Measurements from ENCODE around the gene BPIFB3. TPM values are rescaled to one million over a fixed set of nuclear protein-coding genes. Genes with fewer than 3 reads are reported as not detected.

BPIFB3 gene
- total and polyA plus RNA-seq, 11 donors = not detected

DNA sequence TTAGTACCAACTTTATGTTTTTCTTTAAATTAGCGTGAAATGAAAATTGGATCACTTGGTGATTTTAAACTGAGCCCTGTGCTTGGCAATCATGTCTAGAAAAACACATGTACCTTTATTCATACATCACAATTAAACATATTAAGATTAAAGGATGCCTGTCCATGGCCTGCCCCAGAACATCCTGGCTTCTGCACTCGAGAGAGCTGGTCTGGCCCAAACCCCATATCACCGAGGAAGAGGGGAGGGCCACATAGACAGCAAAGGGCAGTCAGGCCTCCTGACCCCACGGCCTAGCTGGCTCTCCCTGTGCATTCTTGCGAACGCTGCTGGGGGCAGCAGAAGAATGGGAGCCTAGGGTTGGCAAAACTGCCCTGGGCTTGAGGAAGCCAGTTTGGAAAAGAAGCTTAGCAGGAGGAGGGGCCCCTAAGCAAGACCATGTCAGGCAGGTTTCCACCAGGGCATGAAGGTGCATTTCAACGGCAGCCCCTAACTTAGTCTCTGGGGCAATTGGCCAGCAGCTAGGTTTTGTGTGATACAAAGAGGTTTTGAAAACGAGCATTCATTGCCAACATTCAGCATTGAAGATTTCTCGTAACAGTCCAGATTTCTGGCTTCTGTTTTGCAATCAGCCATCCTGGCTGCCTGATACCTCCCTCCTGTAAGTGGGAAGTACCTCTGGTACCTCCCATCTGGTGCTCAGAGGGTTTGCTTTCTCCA is 8.6 kb downstream of the BPIFB3 start:
- no peak for ATAC-seq

GRCh38 chr20:33062825-33063149 is 9.1 kb downstream of the BPIFB3 start:
- 75 to 88% (median 85%) methylated on average over 1 of the region's 1 CpG for WGBS, 4 donors
- ATAC-seq (no peak), DNase-seq (no peak)
- TF ChIP-seq CTCF (IDR thresholded peaks at IDR 0.05) = no peak
- TF ChIP-seq POLR2A (IDR thresholded peaks at IDR 0.05) = no peak
- intact Hi-C loops (cut with DNase I) = no loop called here
- Histone ChIP-seq H3K4me1 (no peaks in the 10 kb centered on the region), H3K27ac (no peak overlapping the region), H3K4me3 (no peak overlapping the region), H3K9me3 (no peaks in the 10 kb centered on the region), H3K27me3 (no peaks in the 10 kb centered on the region), H3K36me3 (no peaks in the 10 kb centered on the region)

More for the DNA sequence above, 8.6 kb downstream of the BPIFB3 start:
- H3K36me3 ChIP-seq = no peaks in the 10 kb centered on the region
- H3K4me1 ChIP-seq = no peaks in the 10 kb centered on the region
- H3K9me3 ChIP-seq = no peaks in the 10 kb centered on the region
- no peak for DNase-seq
- WGBS, 4 donors = 45 to 67% (median 62%) methylated on average over 9 of the region's 9 CpGs
- intact Hi-C loops (cut with DNase I) = no loop called here
- H3K27ac ChIP-seq = no peak overlapping the region
- no peak overlapping the region for H3K4me3 ChIP-seq
- no peaks in the 10 kb centered on the region for H3K27me3 ChIP-seq
- TF ChIP-seq CTCF (IDR thresholded peaks at IDR 0.05) (no peak), POLR2A (IDR thresholded peaks at IDR 0.05) (no peak)

GRCh38 chr20:33063271-33063670 is 9.6 kb downstream of the BPIFB3 start:
- intact Hi-C loops (cut with DNase I) = no loop called here
- no peak for ATAC-seq
- no peaks in the 10 kb centered on the region for H3K36me3 ChIP-seq
- no peak for DNase-seq
- H3K27ac ChIP-seq = no peak overlapping the region
- H3K4me1 ChIP-seq = no peaks in the 10 kb centered on the region
- H3K27me3 ChIP-seq = no peaks in the 10 kb centered on the region
- H3K4me3 ChIP-seq = no peak overlapping the region
- TF ChIP-seq CTCF (IDR thresholded peaks at IDR 0.05) (no peak), POLR2A (IDR thresholded peaks at IDR 0.05) (no peak)
- no peaks in the 10 kb centered on the region for H3K9me3 ChIP-seq
- WGBS, 4 donors = 82 to 92% (median 88%) methylated on average over 6 of the region's 6 CpGs

DNA sequence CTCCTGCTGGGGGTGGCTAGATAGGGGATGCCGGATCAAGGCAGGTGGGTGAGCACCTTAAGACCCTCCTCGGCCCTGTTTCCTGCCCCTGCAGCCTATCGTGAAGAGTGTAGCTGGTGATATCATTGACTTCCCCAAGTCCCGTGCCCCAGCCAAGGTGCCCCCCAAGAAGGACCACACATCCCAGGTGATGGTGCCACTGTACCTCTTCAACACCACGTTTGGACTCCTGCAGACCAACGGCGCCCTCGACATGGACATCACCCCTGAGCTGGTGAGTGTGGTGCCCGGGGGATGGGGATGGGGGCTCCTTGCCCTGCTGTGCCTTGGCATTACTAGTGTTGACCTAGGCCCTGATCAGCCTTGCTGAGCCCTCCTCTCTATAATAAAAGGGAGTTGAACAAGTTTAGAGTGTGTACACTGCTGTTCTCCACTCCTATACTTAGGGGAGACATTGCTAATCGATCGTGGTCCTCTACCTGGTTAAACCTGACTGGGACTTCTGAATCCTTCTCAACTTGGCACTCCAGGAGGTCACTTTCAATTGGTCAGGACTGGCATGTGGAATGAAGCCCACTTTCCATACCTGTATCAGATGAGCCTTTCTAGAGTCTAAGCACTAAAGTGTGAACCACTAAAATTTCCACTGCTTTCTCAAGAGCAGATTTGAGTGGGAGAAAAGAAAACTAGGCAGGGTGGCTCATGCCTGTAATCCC is 11.0 kb downstream of the BPIFB3 start:
- peaks cover 0 to 8% (median 0%) of the 10 kb centered on the region in 9 donors for H3K27me3 ChIP-seq
- DNase-seq (no peak), ATAC-seq (no peak)
- no peaks in the 10 kb centered on the region for H3K4me1 ChIP-seq
- H3K9me3 ChIP-seq = no peaks in the 10 kb centered on the region
- H3K36me3 ChIP-seq = no peaks in the 10 kb centered on the region
- no peak for TF ChIP-seq POLR2A (IDR thresholded peaks at IDR 0.05)
- no peak for TF ChIP-seq CTCF (IDR thresholded peaks at IDR 0.05)
- WGBS, 4 donors = 90 to 94% (median 93%) methylated on average over 11 of the region's 11 CpGs
- intact Hi-C loops (cut with DNase I) = no loop called here
- no peak overlapping the region for H3K4me3 ChIP-seq
- H3K27ac ChIP-seq = no peak overlapping the region

Data from heart left ventricle (tissue), 16 donors.